NCI-H1436 (cell line): ENCODE data around the gene HSDL2.
A peak's percentile ranks its signal among the peaks of the same experiment; 100 is the strongest.
"Not testable (repeated sequence)": the region's sequence is repeated elsewhere in the genome, so short reads cannot be mapped to it uniquely, and the experiment has no call there.

Source experiments
- DNase-seq: peaks from one replicate; lab custom pipeline; 2025; lab: John Stamatoyannopoulos, UW

The HSDL2 gene

DNA sequence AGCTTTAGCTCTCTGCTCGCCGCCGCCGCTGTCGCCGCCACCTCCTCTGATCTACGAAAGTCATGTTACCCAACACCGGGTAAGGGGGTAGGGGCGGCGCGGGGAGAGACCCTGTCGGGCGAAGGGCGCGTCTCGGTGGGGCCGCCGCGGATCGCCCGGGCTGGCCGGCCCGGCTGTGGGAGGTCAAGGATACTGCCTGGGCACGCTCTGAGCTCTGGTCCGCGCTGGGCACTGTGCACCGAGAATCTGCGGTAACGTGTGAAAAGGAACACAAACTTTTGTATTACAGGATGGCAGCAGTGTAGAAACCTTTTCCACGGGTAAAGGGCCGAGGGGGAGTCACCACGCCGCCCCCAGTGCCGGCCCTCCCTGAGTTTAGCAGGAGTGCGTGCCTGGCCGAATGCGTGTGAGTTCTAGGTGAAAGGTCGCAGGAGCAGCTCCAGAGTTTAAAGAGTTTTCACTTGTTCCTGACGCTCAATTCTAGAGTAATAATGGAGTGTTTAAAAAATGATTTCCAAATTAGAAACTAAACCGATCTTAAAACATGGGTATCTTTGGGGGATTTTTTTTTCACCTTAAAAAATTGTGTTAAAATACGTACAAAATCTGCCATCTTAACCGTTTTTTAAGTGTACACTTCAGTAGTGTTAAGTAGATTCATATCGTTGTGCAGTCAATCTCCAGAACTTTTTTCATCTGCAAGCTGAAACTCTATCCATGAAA lies at the start of gene HSDL2:
TSS of gene HSDL2 (plus strand) at position 7 of the 723 bp plus-strand sequence. CDS start at position 63, 56 bp downstream.
- no peak for DNase-seq

DNA sequence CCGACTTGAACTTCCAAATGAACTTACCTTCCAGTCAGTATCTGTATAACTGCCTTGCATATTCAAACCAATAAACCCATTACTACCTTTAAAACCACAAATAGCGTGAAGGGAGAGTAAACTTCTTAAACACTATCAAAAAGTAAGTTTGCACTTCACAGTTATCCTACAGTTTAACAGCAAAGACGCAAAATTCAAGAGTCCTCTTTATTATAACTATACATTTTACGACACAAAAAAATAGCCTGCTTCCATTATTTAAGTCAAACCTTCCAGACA lies 48.3 kb upstream of the HSDL2 start:
- no peak for DNase-seq

DNA sequence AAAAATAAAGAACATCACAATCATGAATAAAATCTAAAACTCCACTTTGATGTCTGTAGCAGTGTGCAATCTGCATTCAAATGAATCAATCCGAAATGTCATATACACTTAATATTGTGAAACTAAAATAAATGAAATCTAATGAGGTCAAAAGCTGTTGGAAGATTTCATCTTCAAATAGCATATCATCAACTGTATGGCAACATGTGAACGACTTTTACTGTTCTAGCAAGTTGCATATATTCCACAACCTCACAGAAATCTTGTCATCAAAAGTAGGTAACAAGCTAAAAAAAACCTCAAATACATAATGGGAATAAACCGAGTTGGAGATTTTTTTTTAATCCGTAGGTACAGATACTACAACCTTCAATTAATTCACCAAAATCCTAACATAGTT lies 47.7 kb upstream of the HSDL2 start:
- DNase-seq = no peak

DNA sequence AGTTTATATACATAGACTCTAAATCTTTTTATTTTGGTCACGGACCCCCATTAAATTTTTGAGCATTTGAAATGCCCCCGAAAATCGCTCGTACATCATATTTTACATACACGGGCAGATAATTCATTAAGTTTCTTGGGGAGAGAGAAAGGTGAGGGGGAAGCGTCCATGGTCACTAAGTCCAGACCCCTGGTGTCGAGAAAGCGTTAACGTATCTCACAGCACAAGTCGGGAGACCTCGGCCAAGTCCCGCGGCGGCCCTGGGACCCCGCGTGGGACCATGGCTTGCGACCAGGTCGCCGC lies 47.3 kb upstream of the HSDL2 start:
- no peak for DNase-seq

DNA sequence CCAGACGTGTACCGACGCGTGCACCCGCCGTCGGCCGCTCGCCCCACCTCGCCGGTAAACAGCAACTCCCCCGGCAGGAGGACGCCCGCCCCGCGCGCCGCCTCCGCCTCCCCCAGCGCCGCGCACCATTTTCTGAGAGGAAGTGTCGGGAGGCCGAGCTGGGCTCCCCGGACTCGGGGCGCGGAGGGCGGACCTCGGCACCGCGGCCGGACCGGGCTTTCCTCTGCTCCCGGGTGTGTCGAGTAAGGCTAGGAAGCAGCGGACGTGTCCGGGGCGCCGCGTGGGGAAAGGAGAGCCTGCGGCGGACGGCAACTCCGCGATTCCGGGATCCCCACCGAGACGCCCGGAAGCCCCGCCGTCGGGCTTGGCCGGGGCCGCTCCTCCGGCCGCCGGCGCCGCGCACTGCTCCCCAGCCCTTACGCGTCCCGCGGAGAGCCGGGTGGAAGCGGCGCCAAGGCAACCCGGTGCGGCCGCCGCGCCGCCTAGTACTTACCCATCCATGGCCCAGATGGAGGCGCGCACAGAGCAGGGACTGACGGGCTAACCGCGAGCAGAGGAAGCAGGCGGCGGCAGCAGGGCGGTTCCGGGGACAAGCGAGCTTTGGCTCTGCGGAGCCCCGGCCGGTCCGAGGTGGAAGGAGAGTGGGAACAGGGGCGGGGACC lies 46.8 kb upstream of the HSDL2 start, which contains the start of gene PTBP3:
TSS of gene PTBP3 (minus strand) at position 643 of the 662 bp plus-strand sequence. CDS start 35,754 bp downstream, outside the sequence.
- peak; percentile 42 for DNase-seq

DNA sequence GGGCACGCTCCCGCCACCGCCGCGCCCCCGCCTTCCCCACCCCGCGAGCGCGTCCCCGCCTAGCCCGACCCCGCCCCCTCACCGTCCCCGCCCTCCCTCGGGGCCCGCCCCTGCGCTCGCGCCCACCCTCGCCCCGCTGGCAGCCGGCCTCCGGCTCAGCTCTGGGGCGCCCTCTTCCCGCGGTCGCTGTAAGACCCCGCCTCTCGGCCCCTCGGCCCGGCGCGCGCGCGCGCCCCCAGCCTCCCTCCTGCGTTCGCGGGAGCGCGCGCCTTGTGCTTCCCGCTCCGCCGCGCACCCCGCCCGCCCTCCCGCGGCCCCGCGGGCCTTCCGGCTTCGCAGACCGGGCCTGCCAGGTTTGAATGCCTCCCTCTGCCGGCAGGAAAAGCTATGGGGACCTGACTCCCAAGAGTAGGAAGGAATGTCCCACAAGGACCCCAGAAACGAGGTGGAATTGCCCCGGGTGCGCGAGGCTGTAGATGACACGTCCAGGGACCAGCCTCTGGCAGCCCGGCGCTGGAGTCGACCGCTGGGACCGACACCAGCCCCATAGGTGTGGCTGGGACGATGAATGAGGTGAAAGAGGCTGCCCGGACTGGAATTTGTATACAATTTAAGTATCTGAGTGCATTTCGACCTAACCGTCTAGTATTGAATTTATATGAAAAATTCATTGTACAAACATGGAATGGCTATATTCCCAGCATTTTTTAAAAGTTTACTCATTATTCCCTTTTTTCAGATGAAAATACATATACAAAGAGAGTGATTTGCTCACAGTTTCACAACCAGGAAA lies 46.1 kb upstream of the HSDL2 start:
- DNase-seq = peak; percentile 95

DNA sequence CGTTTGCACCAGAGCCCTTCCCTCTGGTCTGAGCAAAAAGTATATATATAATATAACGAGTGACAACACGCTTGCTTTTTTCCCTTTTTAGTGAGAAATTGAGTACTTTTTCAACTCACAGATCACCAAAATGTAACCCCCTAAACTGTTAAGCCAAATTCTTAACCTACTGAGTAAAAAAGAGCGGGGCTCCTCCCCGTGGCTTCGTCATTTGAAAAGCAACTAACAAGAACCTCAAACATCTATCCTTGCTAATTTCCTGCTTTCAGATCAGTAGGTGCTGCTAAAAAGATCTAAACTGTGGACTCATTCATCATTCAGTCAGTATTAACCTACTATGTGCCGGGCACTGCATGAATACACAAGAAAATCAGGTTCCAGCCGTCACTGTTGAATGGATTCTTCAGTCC lies 45.5 kb upstream of the HSDL2 start:
- no peak for DNase-seq

DNA sequence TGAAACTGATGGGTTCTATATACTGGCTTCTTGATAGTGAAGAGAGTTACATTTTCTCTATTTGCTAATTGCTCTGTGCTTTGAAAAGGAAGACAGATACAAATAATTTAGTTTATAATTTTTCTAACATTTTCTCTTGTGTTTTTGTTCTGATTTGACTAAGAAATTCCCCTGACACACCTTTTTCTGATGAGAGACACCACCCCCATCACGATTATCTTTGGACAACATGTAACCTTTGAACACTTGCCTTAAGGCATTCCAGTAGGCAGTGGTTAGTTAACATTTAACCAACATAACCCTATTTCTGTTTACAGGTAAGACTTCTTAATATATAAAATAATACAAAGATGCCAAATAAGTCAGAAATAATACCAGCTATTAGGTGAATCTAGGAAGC lies 42.4 kb upstream of the HSDL2 start:
- DNase-seq = no peak

DNA sequence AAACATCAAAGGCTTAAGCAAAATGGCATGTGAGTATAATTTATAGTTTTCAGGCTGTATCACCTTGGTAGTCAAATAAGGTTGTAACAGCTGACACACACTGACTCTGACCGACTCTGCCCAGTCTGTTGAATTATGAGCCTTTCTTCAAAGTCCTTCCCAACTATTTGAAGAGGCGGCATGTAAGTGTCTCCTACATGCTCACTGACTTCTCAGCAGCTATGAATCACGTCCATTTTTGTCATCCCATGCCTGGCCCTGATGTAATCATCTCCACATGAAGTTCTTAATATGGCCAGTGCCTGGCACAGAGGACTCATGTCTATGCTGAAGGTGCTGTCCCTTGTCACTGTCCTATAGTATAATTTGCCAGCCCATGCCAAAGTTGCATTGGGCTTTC lies 41.3 kb upstream of the HSDL2 start:
- DNase-seq = no peak

DNA sequence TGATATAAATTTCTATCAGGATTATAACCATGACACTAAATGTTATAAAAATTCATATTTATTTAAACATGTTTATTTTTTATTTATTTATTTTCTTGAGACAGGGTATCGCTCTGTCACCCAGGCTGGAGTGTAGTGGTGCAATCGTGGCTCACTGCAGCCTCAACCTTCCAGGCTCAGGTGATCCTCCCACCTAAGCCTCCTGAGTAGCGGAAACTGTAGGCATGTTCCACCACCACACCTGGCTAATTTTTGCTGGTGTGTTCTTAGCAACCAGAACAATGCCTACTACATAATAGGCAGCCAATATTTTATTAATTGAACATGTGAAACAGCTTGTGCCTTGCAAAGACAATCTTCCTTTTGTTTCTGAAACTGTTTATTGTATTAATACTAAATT lies 40.0 kb upstream of the HSDL2 start:
- no peak for DNase-seq

DNA sequence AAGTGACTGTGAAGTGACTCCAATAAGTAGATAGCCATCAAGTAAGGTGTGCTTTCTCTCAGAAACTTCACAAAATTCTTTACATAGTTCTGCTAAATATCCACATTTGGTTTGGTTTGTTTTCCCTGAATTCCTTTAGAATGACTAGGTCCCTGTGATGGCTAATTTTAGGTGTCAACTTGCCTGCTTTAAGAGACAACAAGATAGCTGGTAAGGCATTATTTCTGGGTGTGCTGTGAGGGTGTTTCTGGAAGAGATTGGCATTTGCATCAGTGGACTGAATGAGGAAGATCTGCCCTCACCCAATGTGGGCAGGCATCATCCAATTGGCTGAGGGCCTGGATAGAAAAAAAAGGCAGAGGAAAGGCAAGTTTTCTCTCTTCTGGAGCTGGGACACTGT lies 38.2 kb upstream of the HSDL2 start:
- no peak for DNase-seq

DNA sequence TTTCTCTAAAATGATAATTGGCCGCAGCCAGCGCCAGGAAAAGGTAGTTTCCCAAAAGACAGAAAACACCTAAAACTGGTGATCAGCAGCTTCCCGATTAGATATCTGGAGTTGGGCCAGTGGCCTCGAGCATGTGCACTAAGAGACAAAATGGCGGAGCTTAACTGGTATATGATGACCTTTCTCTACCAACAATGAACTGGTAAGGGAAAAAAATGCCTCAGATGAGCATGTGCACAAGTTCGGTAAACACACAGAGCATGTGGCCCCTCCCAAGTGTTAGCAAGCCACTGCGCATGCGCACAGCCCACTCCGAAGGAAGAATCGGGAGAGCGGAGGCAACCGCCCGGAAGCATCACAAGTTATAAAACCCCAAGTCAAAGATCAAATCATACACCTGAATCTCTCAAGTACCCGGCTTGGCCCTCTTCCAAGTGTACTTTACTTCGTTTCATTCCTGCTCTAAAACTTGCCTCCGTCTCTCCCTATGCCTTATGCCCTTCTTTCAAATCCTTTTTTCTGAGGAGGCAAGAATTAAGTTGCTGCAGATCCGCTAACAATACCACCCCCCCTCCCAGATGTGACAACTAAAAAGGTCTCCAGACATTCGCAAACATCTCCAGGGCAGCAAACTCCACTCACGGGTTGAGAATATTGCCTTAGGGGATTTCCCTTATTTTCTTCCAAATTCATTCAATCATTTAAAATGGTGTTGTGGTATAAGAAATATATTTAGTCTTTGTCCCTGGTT lies 31.5 kb upstream of the HSDL2 start:
- DNase-seq = no peak

DNA sequence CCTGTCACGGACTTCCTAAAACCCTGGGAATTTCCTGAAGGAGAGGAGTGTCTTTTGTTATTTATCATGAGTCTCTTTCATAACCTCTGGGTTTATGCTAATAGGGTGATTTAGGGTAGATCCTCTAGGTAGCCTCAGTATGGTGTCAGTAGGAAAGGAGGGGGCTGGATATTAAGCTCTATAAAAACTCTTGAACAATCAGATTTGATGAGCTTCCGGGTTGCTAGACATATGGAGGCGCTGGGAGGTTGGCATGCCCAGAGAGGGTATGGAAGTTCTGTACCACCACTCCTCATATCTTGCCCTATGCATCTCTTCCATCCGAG lies 30.9 kb upstream of the HSDL2 start:
- no peak for DNase-seq

DNA sequence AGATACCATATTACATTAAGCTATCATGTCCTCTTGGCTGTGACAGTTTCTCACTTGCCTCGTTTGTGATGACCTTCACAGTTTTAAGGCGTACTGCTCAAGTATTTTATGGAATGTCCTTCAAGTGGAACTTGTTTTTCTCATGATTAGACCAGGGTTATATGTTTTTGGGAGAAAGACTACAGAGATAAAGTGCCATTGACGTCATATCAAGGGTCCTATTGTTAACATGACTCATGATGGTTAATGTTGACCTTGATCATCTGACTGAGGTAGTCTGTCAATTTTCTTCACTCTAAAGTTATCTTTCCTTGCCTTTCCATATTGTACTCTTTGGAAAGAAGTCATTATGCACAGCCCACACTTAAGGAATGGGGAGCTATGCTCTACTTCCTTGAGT lies 28.7 kb upstream of the HSDL2 start:
- DNase-seq = no peak

DNA sequence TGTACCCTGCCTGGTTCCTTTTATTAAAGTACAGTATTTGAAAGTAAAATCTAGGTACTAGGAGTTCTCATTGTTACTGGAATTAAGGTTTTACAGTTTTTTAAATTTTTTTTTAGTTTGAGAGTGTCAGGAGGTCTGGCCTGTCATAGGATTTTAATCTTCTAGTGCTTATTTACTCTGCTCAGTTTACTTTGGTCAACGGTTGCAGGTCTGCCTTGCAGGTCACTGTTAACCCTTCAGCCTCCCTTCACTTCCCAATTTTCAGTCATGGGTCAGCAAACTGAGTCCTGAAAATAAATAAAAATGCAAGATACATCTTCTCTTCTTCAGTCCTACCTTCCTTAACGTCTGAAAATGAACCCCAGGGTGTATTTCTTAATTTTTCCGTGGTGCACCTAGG lies 27.7 kb upstream of the HSDL2 start:
- DNase-seq = no peak

DNA sequence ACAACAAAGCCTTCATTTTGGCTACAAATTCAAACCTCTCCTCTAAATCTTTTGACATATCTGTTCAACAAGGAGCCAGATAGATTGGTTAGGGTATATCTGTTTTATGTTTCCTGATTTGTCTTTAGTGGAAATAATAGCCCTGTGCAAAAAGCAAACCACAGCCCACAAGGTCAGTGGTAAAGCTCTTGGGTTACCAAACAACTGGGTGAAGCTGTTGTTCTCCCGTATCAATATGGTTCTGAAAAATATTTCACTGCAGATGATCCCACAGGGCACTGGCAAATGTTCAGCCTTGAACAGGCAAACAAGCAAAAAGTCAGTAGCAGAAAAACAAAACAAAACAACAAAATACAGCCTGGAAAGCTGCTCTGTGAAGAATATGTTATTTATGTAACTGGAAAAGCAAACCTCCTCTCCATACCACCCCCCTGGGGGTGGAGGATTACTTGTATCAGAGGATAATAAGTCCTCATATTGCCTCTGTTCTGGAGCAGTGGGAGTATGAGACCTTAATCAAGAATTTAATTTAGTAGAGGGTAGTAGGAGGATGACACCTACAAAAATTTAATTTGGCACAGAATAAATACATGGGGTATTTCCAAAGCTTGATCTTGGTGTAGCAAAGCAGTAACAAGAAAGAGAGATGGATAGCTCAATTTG lies 25.7 kb upstream of the HSDL2 start:
- DNase-seq = no peak

DNA sequence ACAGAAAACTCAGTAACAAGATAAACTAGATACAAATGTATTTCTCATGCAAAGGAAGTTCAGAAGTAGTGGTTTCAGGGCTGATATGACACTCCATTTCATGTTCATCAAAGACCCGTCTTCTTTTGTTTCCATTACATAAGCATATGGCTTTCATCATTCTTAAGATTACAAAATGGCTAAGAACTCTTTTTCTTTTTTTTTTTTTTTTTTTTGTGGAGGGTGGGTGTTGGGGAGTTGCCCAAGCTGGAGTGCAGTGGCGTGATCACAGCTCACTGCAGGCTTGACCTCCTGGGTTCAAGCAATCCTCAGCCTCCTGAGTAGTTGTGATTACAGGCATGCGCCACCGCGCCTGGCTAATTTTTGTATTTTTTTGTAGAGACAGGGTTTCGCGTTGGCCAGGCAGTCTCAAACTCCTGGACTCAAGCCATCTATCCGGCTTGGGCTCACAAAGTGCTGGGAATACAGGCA lies 24.4 kb upstream of the HSDL2 start:
- no peak for DNase-seq

DNA sequence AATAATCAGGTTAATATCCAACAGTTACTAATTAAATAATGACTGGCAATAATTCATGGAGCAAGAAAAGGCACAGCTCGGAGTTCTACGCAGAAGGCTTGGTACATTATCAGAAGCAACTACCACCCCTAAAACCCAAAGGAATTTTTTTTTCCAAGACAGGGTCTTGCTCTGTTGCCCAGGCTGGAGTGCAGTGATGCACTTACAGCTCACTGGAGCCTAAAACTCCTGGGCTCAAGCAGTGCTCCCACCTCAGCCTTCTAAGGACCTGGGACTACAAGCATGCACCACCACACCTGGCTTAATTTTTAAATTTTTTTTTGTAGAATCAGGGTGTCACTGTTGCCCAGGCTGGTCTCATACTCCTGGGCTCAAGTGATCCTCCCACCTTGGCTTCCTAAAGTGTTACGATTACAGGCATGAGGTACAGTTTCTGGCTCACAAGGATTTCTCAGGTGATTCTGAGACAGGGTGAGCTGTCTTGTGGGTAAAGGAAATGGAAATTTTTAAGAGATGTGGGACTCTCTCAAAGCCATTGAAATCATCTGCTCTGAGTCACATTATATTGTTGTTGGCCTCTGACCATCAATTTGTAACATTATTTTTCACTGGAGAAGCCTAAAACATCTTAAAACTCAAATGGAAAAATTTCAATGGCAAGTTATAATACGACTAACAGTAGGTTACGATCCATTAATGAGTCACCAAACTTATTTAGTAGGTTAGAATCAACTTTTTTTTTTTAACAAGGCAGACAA lies 19.7 kb upstream of the HSDL2 start:
- DNase-seq = no peak

DNA sequence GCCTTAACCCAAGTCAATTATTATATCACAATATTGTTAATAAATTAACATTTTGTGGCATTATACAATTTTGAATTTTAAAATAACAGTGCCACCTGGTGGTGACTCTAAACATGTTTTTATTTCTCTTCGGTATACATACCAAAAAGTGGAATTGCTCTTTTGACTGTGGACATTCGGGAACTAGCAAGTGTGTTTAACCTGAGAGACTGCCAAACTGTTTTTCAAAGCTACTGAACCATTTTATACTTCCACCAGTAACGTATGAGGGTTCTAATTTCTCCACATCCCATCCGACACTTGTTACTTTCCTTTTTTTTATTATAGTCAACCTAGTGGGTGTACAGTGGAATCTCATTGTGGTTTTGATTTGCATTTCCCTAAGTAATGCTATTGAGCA lies 18.3 kb upstream of the HSDL2 start:
- peak; percentile 12 for DNase-seq

DNA sequence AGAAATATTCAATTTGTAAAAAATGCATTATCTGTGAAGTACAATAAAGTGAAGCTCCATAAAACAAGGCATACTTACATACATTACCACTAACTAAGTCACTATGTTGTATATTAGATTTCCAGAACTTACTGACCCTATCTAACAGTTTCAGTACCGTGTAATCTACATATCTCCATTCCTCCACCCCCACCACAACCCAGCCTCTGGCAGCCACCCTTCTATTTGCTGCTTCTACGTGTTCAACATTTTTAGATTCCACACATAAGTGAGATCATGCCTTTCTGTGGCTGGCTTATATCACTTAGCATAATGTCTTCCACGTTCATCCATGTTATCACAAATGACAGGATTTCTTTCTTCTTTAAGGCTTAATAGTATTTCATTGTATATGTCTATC lies 15.1 kb upstream of the HSDL2 start:
- DNase-seq = no peak

DNA sequence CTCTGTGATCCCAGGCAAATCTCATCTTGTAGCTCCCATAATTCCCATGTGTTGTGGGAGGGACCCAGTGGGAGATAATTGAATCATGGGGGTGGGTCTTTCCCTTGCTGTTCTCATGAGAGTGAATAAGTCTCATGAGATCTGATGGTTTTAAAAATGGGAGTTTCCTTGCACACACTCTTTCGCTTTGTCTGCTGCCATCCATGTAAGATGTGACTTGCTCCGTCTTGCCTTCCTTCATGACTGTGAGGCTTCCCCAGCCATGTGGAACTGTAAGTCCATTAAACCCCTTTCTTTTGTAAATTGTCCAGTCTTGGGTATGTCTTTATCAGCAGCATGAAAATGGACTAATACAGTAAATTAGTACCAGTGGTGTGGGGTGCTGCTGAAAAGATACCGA lies 14.7 kb upstream of the HSDL2 start:
- not testable (repeated sequence) for DNase-seq
